ENCODE data around the gene PYGO2.

DNA sequence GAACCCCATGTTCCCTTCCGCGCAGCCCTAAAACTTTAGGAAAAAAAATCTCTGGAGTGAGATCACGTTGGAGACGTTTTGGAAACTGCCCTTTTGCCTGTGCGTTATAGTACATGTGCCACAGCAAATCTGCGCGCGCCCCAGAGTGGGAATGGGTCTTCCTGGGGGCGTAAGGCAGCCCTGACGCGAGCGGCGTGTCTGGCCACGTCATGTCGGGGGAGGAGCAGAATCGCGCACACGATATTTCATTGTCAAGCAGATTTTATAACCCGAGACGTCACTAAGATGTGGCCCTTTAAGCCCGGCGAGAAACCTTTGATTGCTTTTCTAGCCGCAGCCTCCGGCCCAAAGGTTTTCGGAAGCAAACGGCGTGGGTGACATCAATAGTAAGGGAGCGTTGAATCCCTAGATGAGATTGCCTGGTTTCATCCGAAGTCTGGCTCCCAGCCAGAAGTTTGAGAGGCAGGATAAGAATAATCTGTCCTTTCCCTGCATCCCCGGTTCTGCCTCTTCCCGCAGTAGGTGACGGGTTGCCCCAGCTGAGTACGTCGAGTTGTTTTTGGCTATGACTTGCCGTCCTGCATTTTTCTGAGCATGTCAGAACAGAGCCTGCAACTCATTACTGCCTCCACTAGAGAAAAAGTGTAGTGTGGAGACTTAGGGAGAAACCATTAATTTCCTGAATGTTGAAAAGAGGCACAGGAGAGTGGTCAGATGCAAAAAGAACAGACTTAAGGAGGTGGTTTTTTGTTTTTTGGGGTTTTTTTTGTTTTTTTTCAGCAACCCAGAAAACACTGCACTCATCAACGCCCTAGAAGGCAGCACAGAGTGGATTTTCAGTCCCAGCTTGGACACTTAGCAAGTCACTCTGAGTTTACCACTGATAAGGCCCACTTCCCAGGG is 24.2 kb downstream of the PYGO2 start:
- peak; percentile 85 for TF ChIP-seq POLR2AphosphoS5 (IDR thresholded peaks at IDR 0.05)
- TF ChIP-seq, protein P1, sequence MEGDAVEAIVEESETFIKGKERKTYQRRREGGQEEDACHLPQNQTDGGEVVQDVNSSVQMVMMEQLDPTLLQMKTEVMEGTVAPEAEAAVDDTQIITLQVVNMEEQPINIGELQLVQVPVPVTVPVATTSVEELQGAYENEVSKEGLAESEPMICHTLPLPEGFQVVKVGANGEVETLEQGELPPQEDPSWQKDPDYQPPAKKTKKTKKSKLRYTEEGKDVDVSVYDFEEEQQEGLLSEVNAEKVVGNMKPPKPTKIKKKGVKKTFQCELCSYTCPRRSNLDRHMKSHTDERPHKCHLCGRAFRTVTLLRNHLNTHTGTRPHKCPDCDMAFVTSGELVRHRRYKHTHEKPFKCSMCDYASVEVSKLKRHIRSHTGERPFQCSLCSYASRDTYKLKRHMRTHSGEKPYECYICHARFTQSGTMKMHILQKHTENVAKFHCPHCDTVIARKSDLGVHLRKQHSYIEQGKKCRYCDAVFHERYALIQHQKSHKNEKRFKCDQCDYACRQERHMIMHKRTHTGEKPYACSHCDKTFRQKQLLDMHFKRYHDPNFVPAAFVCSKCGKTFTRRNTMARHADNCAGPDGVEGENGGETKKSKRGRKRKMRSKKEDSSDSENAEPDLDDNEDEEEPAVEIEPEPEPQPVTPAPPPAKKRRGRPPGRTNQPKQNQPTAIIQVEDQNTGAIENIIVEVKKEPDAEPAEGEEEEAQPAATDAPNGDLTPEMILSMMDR (IDR thresholded peaks at IDR 0.05), result peak in 3 of 4 experiments; percentile 33 to 72 (median 48)

Data from gastroesophageal sphincter (tissue), 3 donors.